ENCODE measurements around the gene CDC25A.

GRCh38 chr3:48140336-48140757, 47.9 kb downstream of the CDC25A start:
- TF ChIP-seq CTCF (IDR thresholded peaks at IDR 0.05) (no peak), POLR2AphosphoS5 (IDR thresholded peaks at IDR 0.05; ENCODE audit: low read depth, low read length) (no peak), TCF7L2 (IDR thresholded peaks at IDR 0.05; ENCODE audit: low read depth, low read length) (no peak)

All from Panc1 (cell line).